B cell (primary cell): Measurements from ENCODE around the gene GOLGA8B. TPM values are rescaled to one million over a fixed set of nuclear protein-coding genes. Genes with fewer than 3 reads are reported as not detected.

Experiments used
- ATAC-seq: fragments of 200-7000 bp; cut with Tn5 transposase; one replicate; pipeline ENCODE4 v1.10.0; 2021; ENCODE audit warnings: low read depth, mild to moderate bottlenecking, moderate number of reproducible peaks, moderate library complexity
- CTCF ChIA-PET: fragments of 350-600 bp; sonication (Branson Sonifier 250); formaldehyde crosslinking; loops from one replicate; lab custom pipeline; 2021; ENCODE audit warnings: antibody characterized with exemption, inconsistent platforms; lab: Charles Lee
- POLR2A ChIA-PET: fragments of 350-600 bp; sonication (Branson Sonifier 250); formaldehyde crosslinking; loops from one replicate; lab custom pipeline; 2021; ENCODE audit warnings: antibody characterized with exemption; lab: Charles Lee
- DNase-seq: peaks from one replicate; pipeline ENCODE4 v3.0.0; 2013
- H2AFZ ChIP-seq: 2 replicates; pipeline ENCODE4 v1.6.1; 2012; ENCODE audit warnings: mild to moderate bottlenecking, low read depth, low read length; ENCODE audit not compliant: insufficient read depth, poor library complexity, severe bottlenecking
- H3K27ac ChIP-seq, 2 donors: 1 replicate in 1 of 2; 2 replicates in 1 of 2; pipeline ENCODE4 v1.5.1; 2012 to 2013; ENCODE audit warnings: low read length in 2 of 2, mild to moderate bottlenecking in 2 of 2, moderate library complexity in 1 of 2
- H3K27me3 ChIP-seq, 4 experiments: fragments of 200-600 bp in 1 of 4; sonication (generic) in 1 of 4; replicated peaks in 1 of 4; 1 replicate in 2 of 4; 2 replicates in 2 of 4; pipeline versions ENCODE4 v1.6.1 to v1.7.0; 2013 to 2016; ENCODE audit warnings: low read length in 3 of 4, mild to moderate bottlenecking in 2 of 4, mixed read lengths in 1 of 4, moderate library complexity in 1 of 4; ENCODE audit not compliant: insufficient read depth in 4 of 4, control insufficient read depth in 3 of 4; ENCODE audit errors: control extremely low read depth in 1 of 4
- H3K36me3 ChIP-seq, 2 experiments: replicated peaks in 1 of 2; 1 replicate in 1 of 2; 2 replicates in 1 of 2; pipeline versions ENCODE4 v1.6.1 to v1.7.1; 2013; ENCODE audit warnings: low read length in 1 of 2; ENCODE audit not compliant: insufficient read depth in 2 of 2, control insufficient read depth in 1 of 2; ENCODE audit errors: control extremely low read depth in 1 of 2, extremely low read depth in 1 of 2
- H3K4me1 ChIP-seq, 2 donors: fragments of 200-600 bp in 1 of 2; sonication (generic) in 1 of 2; 1 replicate in 1 of 2; 2 replicates in 1 of 2; pipeline versions ENCODE4 v1.5.1 to v1.6.1; 2013 to 2017; ENCODE audit warnings: low read length in 2 of 2; ENCODE audit not compliant: control insufficient read depth in 2 of 2, insufficient read depth in 2 of 2
- H3K4me2 ChIP-seq: replicated peaks from 2 replicates; pipeline ENCODE3; 2012; ENCODE audit warnings: mild to moderate bottlenecking, low read depth, low read length; ENCODE audit not compliant: poor library complexity, severe bottlenecking
- H3K4me3 ChIP-seq, 5 experiments: fragments of 200-600 bp in 1 of 5; sonication (generic) in 1 of 5; 1 replicate in 3 of 5; 2 replicates in 2 of 5; pipeline versions ENCODE4 v1.5.1 to v1.7.0; 2011 to 2016; ENCODE audit warnings: low read length in 4 of 5, mild to moderate bottlenecking in 4 of 5, low read depth in 2 of 5, control low read depth in 1 of 5, moderate library complexity in 1 of 5; ENCODE audit not compliant: insufficient read depth in 1 of 5; ENCODE audit errors: control extremely low read depth in 1 of 5, extremely low read depth in 1 of 5
- H3K79me2 ChIP-seq: fragments of 200-600 bp; sonication (generic); one replicate; pipeline ENCODE4 v1.6.0; 2016; ENCODE audit warnings: low read length; ENCODE audit not compliant: control insufficient read depth, insufficient read depth
- H3K9ac ChIP-seq: fragments of 200-600 bp; sonication (generic); 2 replicates; pipeline ENCODE4 v1.6.1; 2017; ENCODE audit warnings: mild to moderate bottlenecking, low read length, moderate library complexity
- H3K9me3 ChIP-seq, 3 donors: one replicate each; pipeline versions ENCODE4 v1.6.1 to v1.7.1; 2013; ENCODE audit warnings: low read length in 2 of 3; ENCODE audit not compliant: control insufficient read depth in 2 of 3, insufficient read depth in 1 of 3; ENCODE audit errors: control extremely low read depth in 1 of 3
- H4K20me1 ChIP-seq: 2 replicates; pipeline ENCODE4 v1.6.0; 2012; ENCODE audit warnings: mild to moderate bottlenecking, low read length; ENCODE audit not compliant: insufficient read depth, control insufficient read depth, poor library complexity, severe bottlenecking
- H3K27ac Mint-ChIP-seq: one replicate; pipeline ENCODE4 v1.8.0; 2021; ENCODE audit warnings: mixed read lengths
- H3K27me3 Mint-ChIP-seq: one replicate; pipeline ENCODE4 v1.8.0; 2021; ENCODE audit warnings: mixed read lengths
- H3K4me1 Mint-ChIP-seq: one replicate; pipeline ENCODE4 v1.8.0; 2021; ENCODE audit warnings: mixed read lengths
- H3K4me3 Mint-ChIP-seq: one replicate; pipeline ENCODE4 v1.8.0; 2021; ENCODE audit warnings: mixed read lengths
- H3K9me3 Mint-ChIP-seq: one replicate; pipeline ENCODE4 v1.8.0; 2022; ENCODE audit warnings: mixed read lengths; ENCODE audit not compliant: insufficient read depth
- CTCF ChIP-seq: fragments of 200-600 bp; IDR thresholded peaks from one replicate; pipeline ENCODE4 v1.8.0; 2022; ENCODE audit warnings: antibody characterized with exemption, mild to moderate bottlenecking
- EZH2 ChIP-seq: IDR thresholded peaks from 2 replicates; pipeline ENCODE4 v1.6.1; 2012; ENCODE audit warnings: borderline replicate concordance, low read depth, mild to moderate bottlenecking, moderate library complexity, low read length; ENCODE audit not compliant: insufficient read depth, poor library complexity, severe bottlenecking
- WGBS: methylation state at CpG from one replicate; pipeline ENCODE4 v1.1.5; 2013; ENCODE audit warnings: missing lambda C conversion rate; ENCODE audit not compliant: insufficient coverage; 5-methylcytosine and 5-hydroxymethylcytosine counted together
- intact Hi-C: fragments of 100-400 bp; cut with micrococcal nuclease; formaldehyde crosslinking; loops from one replicate; pipeline ENCODE4 v1.10.0; 2022
- polyA plus RNA-seq: library from polyadenylated mRNA; depleted of rRNA; stranded (reverse); fragments of >200 nt; gene quantifications from 2 replicates; pipeline ENCODE4 v1.2.3, GENCODE V29; 2012
- total RNA-seq, 2 donors: library from RNA; stranded (reverse); fragments of 120-200 nt in 1 of 2; gene quantifications; 1 replicate in 1 of 2; 2 replicates in 1 of 2; pipeline versions ENCODE4 v1.2.3 to v1.2.4, GENCODE V29; 2013 to 2022

The GOLGA8B gene
- total and polyA plus RNA-seq, 2 donors (not counting 1 experiment from before 2014, with no cell fraction given) = 77.1 to 200 TPM

GRCh38 chr15:34608517-34608916, 25.1 kb upstream of the GOLGA8B start:
- Histone ChIP-seq H3K4me3 (no peak overlapping the region), H3K9ac (no peak overlapping the region), H3K27ac (no peak overlapping the region), H3K36me3 (no peaks in the 10 kb centered on the region), H3K79me2 (no peaks in the 10 kb centered on the region), H3K4me1 (peaks cover 4% of the 10 kb centered on the region in 2 donors), H2AFZ (no peak overlapping the region), H3K9me3 (no peaks in the 10 kb centered on the region), H4K20me1 (no peaks in the 10 kb centered on the region), H3K4me2 (no peak overlapping the region), H3K27me3 (peaks cover 0 to 12% (median 9%) of the 10 kb centered on the region in 4 experiments)
- no peak overlapping the region for H3K4me3 Mint-ChIP-seq
- peaks cover 8% of the 10 kb centered on the region for H3K4me1 Mint-ChIP-seq
- intact Hi-C loops = no loop called here
- no CpG with 5 or more reads among the region's 1 CpG for WGBS
- no peaks in the 10 kb centered on the region for H3K9me3 Mint-ChIP-seq
- peaks cover 49% of the 10 kb centered on the region for H3K27me3 Mint-ChIP-seq
- DNase-seq (no peak), ATAC-seq (no peak)
- ChIA-PET POLR2A (no interaction called here), CTCF (no interaction called here)
- TF ChIP-seq CTCF (no peak), EZH2 (no peak)
- H3K27ac Mint-ChIP-seq = no peak overlapping the region

- Histone ChIP-seq H3K27me3 (peaks cover 0 to 13% (median 8%) of the 10 kb centered on the region in 4 experiments), H3K4me3 (no peak overlapping the region), H3K9me3 (no peaks in the 10 kb centered on the region), H4K20me1 (no peaks in the 10 kb centered on the region), H3K79me2 (no peaks in the 10 kb centered on the region), H2AFZ (no peak overlapping the region), H3K9ac (no peak overlapping the region), H3K4me2 (no peak overlapping the region), H3K27ac (no peak overlapping the region), H3K36me3 (no peaks in the 10 kb centered on the region), H3K4me1 (peaks cover 4% of the 10 kb centered on the region in 2 donors)
- H3K9me3 Mint-ChIP-seq = no peaks in the 10 kb centered on the region
- H3K4me1 Mint-ChIP-seq = peaks cover 8% of the 10 kb centered on the region
- ChIA-PET CTCF (no interaction called here), POLR2A (no interaction called here)
- TF ChIP-seq EZH2 (no peak), CTCF (no peak)
- no peak overlapping the region for H3K27ac Mint-ChIP-seq
- no peak overlapping the region for H3K4me3 Mint-ChIP-seq
- DNase-seq (no peak), ATAC-seq (no peak)
- intact Hi-C loops = no loop called here
- H3K27me3 Mint-ChIP-seq = peaks cover 46% of the 10 kb centered on the region
Observed at GRCh38 chr15:34607832-34608231, 24.4 kb upstream of the GOLGA8B start.
